ENCODE measurements around the gene LYPD6.

Gene LYPD6

DNA sequence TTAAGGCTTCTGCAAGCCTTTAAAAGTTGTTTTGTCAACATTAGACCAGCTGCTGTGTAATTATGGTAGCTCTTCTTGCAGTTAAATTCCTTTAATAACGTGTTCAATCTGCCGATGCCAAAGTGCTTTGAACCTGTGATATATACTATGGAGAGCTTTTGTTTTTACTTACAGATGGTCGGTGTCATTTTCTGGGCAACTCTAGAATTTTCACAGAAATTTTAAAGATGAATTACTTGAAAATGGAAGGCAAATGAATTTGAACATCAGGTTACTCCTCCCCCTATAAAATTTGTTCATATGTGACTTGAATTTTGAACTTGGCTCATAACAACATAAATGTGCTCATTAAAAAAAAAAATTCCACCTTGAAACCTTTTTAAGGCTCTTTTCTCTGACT is 23.0 kb downstream of the LYPD6 start:
- no peak for DNase-seq

DNA sequence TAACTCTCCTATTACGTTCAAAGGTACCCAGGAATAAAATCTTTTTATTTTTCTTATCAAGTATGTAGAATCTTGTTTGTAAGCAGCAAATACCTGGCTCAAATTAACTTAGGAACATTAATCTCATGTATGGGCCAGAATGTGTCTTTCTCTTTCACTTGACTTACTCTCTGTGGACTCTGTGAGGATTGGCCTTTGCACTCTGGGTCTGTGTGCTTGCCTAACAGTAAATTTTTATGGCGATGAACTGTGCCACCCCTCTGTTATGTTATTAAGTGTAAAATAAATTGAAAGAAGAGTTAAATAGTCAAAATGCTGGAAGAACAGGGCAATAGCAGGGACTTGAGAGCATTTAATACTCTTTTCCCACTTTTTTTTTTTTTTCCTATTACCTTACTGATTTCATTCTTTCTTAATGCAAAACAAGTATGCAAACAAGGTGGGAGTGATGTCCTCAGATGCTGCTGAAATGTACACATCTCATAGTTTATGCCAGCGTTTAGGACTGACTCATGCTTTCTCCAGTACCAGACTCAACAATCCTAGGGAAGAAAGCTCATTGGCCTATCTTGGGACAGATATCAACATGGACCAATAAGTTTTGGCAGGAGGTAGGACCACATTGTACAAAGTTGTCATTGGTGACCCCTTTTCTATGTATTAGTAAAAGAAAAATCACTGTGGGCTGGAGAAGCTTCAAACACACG is 25.5 kb downstream of the LYPD6 start:
- DNase-seq, result no peak

DNA sequence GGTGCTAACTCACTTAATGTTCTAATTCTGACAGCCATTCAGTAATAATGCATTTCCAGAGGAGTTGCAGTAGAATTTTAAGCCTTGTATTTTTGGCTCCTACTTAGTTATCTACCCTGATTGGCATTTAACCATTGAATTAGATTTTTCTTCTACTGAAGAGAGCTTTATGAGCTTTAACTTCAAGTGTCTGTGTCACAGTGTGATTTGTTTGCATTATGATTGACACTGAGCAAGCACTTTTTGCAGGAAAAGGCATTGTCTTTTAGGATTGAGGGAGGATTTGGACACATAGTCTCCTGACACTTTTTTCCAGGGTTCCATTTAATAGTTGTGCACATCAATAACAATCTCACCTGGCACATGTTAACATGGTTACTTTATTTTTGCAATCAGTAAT is 26.7 kb downstream of the LYPD6 start:
- DNase-seq, result no peak

DNA sequence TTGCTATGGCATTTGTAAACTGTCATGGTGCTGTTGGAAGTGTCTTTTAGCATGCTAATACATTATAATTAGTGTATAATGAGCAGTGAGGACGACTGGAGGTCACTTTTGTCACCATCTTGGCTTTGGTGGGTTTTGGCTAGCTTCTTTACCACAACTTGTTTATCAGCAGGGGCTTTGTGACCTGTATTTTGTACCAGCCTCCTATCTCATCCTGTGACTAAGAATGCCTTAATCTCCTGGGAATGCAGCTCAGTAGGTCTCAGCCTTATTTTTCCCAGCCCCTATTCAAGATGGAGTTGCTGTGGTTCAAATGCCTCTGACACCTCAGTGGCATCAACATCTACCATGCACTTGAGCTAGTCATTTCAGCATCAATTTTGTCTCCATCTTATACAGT is 29.7 kb downstream of the LYPD6 start:
- DNase-seq, result no peak

DNA sequence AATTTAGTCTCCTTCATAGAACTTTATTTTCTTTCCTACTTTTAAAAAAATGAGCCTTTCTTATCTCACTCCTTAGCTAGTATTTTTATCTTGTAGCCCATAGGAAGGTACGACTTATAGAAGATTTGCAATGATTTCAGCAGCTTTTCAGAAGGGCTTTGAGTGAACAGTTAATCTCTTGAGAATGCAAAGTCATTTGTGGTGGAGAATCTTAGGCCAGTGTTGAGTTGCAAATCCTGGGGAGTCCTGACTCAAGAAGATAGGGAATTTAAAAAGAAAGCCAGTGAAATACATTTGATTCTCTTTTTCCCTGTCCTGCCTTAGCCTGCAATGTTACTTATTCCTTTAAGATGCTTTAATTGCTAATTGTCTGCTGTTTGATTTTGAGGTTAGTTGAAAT is 33.6 kb downstream of the LYPD6 start:
- DNase-seq, result no peak

DNA sequence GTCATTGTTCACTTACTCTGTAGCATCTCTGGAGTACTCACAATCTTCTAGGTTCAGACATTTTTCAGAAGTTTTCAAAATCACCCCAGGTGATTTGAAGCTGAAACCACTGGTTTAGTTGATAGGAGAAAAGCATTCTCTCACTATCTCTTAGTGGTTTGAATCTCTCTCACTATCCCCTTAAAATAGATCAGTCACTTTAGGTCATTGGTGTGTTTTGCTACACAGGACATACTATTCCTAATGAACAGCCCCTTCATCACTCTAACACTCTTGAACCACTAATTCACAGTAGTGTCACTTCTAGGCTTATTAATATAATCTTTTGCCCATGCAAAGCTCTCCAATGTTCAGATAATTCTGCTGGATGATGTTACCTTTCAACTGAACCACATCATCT is 34.5 kb downstream of the LYPD6 start:
- no peak for DNase-seq

DNA sequence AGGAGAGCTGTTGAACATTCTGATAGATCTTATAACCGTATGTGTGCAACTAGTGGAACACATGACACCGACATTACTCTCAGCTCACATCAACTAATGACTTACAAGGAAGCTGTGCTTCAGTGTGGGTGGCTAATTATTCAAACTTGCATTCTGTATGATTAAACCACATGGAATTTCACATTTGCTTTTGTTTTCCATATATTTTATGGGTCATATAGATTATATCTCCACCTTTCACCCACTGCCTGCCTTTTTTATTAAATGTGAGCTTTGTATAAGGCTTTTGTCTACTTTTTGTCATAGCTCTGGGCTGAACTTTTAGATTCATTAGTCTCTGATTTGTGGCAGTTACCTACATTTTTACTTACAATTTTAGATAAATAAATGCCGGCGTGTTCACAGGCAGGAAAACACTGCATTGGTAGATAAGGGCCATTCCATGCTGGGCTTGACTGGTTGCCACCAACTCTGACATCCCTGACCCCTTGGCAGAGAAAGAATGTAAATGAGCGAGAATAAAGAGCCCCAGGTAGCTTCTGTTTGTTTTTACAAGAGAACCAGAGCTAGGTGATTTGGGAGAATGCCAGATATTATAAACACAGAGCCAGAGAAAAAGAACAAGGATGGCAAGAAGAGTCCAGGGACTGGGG is 35.7 kb downstream of the LYPD6 start:
- no peak for DNase-seq

DNA sequence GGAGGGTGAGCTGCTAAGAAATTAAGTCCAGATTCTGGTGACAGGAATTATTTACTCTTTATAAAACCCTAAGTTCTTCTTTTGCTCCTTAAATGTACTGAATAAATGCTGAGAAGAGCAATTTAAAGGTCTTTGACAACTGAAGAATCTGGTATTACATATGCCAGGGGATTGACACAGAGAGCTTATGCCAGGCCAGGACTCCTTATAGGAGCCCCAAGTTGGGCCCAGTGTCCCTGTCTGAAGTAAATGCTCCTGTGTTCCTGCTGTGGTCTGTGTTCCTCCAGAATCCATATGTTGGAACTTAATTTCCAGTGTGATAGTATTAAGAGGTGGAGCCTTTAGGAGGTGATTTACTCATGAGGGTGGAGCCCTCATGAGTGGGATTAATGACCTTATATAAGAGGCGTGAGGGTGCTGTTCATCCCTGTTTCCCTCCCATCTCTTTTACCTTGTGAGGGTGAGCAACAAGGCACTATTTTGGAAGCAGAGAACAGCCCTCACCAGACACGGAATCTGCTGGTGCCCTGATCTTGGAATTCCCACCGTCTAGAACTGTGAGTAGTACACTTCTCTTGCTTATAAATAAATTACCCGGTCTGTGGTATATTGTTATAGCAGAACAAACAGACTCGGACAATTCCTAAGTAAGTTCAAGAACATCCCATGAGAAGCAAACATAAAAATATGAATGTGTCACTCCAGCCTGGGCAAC is 39.8 kb downstream of the LYPD6 start:
- no peak for DNase-seq

DNA sequence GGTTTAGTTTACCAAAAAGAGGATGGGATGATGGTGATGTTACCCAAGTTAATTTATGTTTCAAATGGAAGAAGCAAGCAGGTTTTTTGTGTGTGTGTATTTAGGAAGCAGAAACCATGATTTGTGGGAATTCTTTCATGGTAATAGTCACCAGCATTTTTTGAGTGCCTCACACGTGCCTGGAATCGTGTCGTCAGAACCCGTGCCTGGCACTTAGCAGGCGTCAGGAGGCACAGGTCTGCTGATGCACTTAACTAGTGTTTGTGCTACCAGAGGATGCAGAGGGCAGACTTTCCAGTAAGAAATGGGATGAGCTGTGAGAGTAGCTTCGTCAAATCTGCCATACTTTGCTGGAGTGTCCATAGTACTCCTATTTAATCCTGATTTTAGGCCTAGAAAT is 41.1 kb downstream of the LYPD6 start:
- no peak for DNase-seq

DNA sequence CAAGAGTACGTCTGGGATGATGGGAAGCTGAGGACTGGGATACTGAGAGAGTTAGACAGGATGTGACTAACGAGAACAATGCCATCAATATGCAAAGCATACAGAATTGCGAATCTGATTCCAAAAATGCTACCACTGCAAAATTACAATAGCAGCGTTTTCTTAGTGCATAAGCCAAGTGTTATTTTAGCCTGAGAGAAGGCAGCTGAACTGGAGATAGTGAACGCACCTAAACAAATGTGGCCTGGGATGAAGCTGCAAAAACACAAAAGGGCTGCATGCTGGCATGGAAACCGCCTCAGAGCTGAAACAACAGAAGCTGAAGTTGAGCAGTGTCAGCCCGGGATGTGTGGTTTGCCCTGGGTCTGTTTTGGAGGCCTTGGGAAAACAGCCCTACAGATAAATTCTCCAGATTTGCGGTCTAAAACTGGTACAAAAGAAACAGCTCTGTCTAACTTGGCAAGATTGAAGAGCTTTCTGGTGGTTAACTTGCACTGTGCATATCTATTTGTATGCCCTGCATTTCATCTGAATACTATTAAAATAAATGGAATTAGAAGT is 45.5 kb downstream of the LYPD6 start:
- DNase-seq, result no peak

DNA sequence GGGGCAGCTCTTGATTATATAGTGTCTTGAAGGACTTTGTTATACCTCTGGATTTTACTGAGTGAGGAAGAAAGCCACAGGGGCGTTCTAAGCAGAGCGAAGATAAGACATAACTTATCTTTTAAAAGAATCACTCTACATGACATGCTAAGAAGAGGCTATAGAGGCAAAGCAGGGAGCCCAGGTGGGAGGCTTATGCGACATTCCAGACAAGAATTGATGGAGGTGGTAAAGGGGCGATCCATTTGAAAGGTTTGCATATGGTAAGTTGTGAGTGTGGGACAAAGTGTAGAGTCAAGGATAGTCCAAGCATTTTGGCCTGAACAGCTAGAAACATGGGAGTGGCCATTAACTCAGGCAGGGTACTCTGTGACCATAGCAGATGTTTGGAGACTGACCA is 49.8 kb downstream of the LYPD6 start:
- no peak for DNase-seq

DNA sequence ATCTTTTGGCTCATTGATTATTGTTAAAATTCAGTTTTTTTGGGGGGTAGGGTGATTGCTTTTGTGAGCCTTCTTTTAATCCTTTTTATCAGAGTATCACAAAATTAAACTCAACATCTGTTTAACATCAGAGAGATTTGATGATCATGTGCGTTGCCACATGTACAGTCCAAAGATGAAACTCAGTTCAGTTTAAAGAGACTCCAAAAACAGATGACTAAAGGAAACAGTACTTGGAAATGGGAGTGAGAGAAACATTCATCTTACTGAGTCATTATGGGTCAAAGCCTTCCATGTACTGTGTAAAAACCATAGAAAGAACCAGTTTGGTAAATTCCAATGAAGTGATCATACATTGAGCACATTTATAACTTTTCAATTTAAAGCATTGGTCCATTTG is 53.0 kb downstream of the LYPD6 start:
- no peak for DNase-seq

DNA sequence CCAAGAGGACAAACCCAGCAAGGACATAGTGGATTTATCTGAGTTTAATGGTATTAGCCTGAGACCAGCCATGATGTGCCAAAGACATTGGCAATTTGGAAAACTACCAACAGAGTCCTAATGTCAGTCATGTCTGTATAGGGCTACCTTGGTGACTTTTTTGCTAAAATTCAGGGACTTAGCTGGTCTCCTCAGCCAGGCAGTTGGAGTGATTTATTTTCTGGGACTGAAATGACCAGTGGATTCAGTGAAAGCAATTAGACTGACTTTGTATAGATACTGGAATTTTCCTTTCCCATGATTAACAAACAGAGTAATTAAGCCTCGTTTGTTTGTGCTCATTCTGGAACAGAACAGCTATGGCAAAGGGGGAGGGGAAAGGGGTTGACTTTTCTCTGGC is 55.0 kb downstream of the LYPD6 start:
- DNase-seq, result no peak

DNA sequence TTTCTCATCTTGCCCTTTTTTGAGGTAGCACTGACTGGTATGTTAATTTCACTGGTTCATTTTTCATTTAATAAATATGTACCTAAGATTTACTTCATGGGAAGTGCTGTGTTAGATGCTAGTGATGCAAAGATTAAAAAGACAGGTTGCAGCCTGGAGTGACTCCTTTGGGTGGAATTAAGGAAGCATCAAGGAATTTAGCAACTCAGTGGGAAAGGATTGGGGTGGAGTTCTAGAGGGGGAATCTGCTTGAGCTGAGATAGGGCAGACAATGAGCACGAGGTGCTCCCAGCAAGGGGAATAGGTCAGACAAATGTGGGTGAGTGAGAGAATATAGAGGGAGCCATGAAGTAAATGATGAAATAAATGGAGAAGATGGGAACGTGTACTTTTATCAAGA is 57.0 kb downstream of the LYPD6 start:
- no peak for DNase-seq

DNA sequence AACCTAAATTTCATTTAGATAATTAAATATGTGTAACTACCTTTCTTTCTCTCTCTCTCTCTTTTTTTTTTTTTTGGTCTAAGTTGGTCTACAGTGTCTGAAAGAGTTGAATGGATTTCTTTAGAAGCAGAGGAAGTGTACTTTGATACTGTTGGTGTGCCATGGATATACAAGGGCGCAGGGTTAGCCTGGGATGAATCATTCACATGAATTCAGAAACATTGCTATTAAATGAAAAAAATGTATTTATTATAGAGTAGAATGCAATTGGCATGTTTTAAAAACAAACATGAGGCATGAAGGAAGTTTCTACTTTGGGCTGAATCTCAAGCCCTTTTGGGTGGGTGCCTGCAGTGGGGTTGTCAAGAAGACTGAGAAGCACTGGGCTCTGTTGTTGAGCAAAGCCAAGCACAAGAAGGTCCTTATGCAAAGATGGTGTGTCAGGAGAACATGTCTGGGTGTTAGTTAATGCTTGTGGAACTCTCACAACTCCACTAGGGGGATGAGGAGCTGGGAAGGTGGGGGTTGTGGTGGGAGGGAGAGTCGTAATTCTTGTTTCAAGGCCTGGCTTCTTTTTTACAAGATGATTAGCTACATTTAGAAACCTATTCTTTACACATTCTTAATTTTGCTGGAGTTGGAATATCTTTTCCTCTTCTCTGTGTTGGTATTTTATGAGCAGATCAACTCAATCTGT is 57.9 kb downstream of the LYPD6 start:
- DNase-seq, result no peak

DNA sequence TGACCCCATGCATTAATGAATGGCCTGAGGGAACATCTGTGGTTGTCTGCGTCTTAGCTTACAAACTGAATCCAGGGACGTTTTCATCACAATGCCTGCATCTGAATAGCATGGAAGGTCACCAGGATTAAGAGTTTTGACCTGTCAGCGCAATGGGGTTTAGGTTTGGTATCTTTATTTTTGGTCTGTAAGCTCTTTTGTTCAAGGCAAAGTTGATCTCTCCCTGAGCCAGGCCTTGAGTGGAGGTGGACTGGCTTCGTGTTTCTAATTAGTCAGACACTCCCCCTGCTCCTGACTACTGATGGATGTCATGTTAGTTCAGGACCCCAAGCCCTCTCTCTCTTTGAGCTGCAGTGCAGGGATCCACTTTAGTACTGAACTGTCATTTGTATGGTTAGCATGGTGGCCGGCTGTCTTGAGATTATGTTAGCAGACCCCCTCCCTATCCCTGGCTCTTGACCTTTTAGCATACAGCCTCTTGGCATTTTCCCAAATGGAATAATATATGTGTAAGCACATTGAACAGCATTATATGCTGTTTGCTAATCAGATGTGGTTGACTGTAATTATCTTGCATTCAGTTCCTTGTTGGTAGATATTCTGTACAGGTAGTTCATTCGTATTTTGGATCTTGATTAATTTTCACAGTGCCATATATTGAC is 59.2 kb downstream of the LYPD6 start:
- DNase-seq, result no peak

DNA sequence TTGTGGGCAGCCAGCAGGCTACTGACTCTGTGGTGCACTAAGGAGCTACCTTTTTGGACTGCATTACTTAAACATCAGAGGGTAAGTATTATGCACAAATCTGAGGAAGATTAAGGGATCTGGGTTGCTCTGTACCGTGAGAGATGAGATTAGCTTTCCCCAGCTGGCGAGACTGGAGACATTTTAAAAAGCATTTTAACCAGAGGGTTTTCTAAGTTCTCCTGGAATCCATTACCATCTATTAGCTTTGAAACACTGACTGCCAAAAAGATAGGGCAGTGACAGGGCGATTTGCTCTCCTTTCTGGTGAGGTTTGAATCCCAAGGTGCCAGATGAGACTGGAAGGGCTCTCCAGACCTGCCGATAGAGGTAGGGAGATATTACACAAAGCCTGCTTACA is 63.2 kb downstream of the LYPD6 start:
- no peak for DNase-seq

DNA sequence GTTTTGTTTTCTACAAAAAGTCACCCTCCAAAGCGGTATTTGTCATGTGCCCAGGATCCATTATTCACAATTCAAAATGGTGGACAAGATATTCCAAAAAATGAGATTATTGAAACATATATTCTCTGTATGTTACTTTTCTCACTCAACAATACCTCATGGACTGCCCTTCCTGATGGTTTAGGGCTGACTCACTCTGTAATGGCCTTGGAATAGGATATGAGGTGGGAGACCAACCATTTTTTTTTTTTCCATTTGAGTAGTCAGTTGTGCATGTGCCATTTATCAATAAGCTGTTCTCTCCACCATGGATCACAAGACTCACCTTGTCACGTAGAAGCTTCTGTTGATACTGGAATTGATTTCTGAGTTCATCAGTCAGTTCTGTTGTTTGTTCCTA is 64.5 kb downstream of the LYPD6 start:
- DNase-seq, result no peak

DNA sequence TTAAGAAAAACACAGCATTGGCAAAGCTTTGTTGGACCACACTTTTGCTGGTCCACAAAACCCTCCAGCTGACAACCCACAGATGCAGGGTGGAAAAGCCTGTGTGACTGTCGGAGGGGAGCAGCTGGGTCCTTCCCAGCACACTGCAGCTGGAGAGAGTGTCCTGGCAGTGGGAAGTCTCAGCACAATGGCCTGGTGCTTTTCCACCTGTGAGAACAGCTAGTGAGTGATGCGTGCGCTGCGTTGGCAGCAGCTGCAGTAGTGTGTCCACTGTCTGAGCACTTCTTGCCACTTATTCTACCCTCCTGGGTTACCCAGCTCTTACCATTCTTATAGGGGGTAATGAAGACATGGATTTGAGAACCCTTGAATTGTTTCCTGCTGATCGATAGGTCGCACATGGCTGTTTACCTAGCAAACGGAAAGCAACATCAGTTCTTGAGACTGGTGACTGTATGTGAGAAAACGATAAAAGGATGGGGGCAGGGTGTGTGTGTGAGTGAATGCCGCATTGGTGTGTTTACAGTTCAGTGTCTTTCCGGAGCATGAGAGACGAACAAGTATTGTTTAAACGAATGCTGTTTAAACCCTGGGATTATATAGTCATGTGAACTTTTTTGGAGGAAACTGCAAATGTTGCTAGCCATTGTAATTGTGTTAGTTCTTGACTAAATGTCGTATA is 69.7 kb downstream of the LYPD6 start:
- DNase-seq, result no peak

DNA sequence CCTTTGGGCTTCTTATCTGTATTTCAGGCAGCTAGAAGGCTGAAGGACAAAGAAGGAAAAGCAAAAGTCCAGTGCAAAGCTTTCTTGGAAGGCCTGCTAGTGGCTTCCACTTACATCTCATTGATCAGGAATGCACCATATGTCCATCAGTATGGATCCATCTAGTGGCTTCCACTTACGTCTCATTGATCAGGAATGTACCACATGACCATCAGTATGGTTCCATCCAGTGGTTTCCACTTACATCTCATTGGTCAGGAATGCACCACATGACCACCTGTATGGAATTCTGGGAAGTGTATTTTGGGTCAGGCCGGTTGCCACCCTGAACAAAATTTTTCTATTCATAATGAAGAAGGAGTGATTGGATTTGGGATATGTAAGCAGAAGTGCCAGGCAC is 70.6 kb downstream of the LYPD6 start:
- DNase-seq, result no peak

DNA sequence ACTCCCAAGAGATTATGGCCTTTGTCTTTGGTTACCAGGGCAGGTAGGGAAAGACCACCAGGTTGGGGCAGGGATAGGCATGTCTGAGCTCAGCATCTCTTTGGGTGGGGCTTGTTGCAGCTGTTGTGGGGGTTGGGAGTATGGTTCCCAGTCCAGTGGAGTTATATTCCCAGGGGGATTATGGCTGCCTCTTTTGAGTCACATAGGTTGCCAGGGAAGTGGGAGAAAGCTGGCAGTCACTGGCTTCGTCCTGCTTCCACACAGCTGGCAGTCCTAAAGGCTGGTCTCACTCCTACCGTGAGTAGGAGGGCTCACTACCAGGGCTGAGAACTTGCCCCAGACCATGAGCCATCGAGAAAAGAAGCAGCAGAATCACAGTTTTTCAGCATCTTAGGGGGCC is 79.1 kb downstream of the LYPD6 start:
- DNase-seq, result no peak
